ENCODE measurements around the gene MSANTD7. TPM values are rescaled to one million over a fixed set of nuclear protein-coding genes. Genes with fewer than 3 reads are reported as not detected.

MSANTD7 gene
- total and polyA plus RNA-seq, 10 of the 15 experiments (the other 5 are each of a cell fraction or from before 2014, with no cell fraction given) = 3.5 to 22.8 (median 18.5) TPM

Other genes with a start within 250 kb of the MSANTD7 start
- 75.3 and 82.3 TPM in 2 replicates for gene FAM107B, start 63.4 kb upstream of the MSANTD7 start, total RNA-seq (2014; rRNA removed)
- gene FAM107B, start 63.4 kb upstream of the MSANTD7 start, total RNA-seq (2014; rRNA removed; fragmentation: Illumina TruSeq; extraction: Trizol) = 147 and 150 TPM in 2 replicates
- gene FAM107B, start 63.4 kb upstream of the MSANTD7 start, total RNA-seq (2021) = 136 and 141 TPM in 2 replicates
- gene FAM107B, start 63.4 kb upstream of the MSANTD7 start, polyA plus RNA-seq (2011; rRNA removed) = 101 and 147 TPM in 2 replicates
- 162 and 212 TPM in 2 replicates for gene FAM107B, start 63.4 kb upstream of the MSANTD7 start, polyA plus RNA-seq (2014; fragmentation: Illumina TruSeq; extraction: Trizol)
- gene FAM107B, start 63.4 kb upstream of the MSANTD7 start, polyA plus RNA-seq (2014; fragmentation: Nextera tagmentation; extraction: Ambion mirVana) = 10 to 100 TPM; 45.8 to 68.6 TPM
- 80.4 and 97.8 TPM in 2 replicates for gene FAM107B, start 63.4 kb upstream of the MSANTD7 start, polyA plus RNA-seq (2014; rRNA removed)
- 10 to 100 TPM; 22.9 to 37.1 TPM for gene FAM107B, start 63.4 kb upstream of the MSANTD7 start, polyA plus RNA-seq (2016; fragmentation: Nextera tagmentation; extraction: Ambion mirVana)
- gene CDNF, start 269 bp upstream of the MSANTD7 start, total RNA-seq (2014; rRNA removed) = 0.98 and 1.9 TPM in 2 replicates
- gene CDNF, start 269 bp upstream of the MSANTD7 start, total RNA-seq (2014; rRNA removed; fragmentation: Illumina TruSeq; extraction: Trizol) = 1.0 and 1.2 TPM in 2 replicates
- 0.43 and 1.0 TPM in 2 replicates for gene CDNF, start 269 bp upstream of the MSANTD7 start, total RNA-seq (2021)
- 0.81 TPM in 2 replicates for gene CDNF, start 269 bp upstream of the MSANTD7 start, polyA plus RNA-seq (2011; rRNA removed)
- gene CDNF, start 269 bp upstream of the MSANTD7 start, polyA plus RNA-seq (2014; fragmentation: Illumina TruSeq; extraction: Trizol) = 0.73 and 2.3 TPM in 2 replicates
- under 1 TPM; 0.08 to 0.29 TPM for gene CDNF, start 269 bp upstream of the MSANTD7 start, polyA plus RNA-seq (2014; fragmentation: Nextera tagmentation; extraction: Ambion mirVana)
- gene CDNF, start 269 bp upstream of the MSANTD7 start, polyA plus RNA-seq (2014; rRNA removed) = 1.2 and 2.7 TPM in 2 replicates
- under 1 TPM; 0.48 to 0.54 TPM for gene CDNF, start 269 bp upstream of the MSANTD7 start, polyA plus RNA-seq (2016; fragmentation: Nextera tagmentation; extraction: Ambion mirVana)
- 28.0 and 30.9 TPM in 2 replicates for gene HSPA14, start within 50 bp of the MSANTD7 start, total RNA-seq (2014; rRNA removed)
- 32.9 and 35.5 TPM in 2 replicates for gene HSPA14, start within 50 bp of the MSANTD7 start, total RNA-seq (2014; rRNA removed; fragmentation: Illumina TruSeq; extraction: Trizol)
- gene HSPA14, start within 50 bp of the MSANTD7 start, total RNA-seq (2021) = 24.5 and 26.6 TPM in 2 replicates
- 33.1 and 50.3 TPM in 2 replicates for gene HSPA14, start within 50 bp of the MSANTD7 start, polyA plus RNA-seq (2011; rRNA removed)
- 31.3 and 34.6 TPM in 2 replicates for gene HSPA14, start within 50 bp of the MSANTD7 start, polyA plus RNA-seq (2014; fragmentation: Illumina TruSeq; extraction: Trizol)
- gene HSPA14, start within 50 bp of the MSANTD7 start, polyA plus RNA-seq (2014; fragmentation: Nextera tagmentation; extraction: Ambion mirVana) = 10 to 100 TPM; 44.1 to 46.4 TPM
- gene HSPA14, start within 50 bp of the MSANTD7 start, polyA plus RNA-seq (2014; rRNA removed) = 27.3 and 32.3 TPM in 2 replicates
- 10 to 100 TPM; 53.1 to 56.1 TPM for gene HSPA14, start within 50 bp of the MSANTD7 start, polyA plus RNA-seq (2016; fragmentation: Nextera tagmentation; extraction: Ambion mirVana)
- 24.3 and 27.6 TPM in 2 replicates for gene SUV39H2, start 40.6 kb downstream of the MSANTD7 start, total RNA-seq (2014; rRNA removed)
- 32.3 and 32.6 TPM in 2 replicates for gene SUV39H2, start 40.6 kb downstream of the MSANTD7 start, total RNA-seq (2014; rRNA removed; fragmentation: Illumina TruSeq; extraction: Trizol)
- gene SUV39H2, start 40.6 kb downstream of the MSANTD7 start, total RNA-seq (2021) = 25.8 and 26.9 TPM in 2 replicates
- gene SUV39H2, start 40.6 kb downstream of the MSANTD7 start, polyA plus RNA-seq (2011; rRNA removed) = 26.1 and 43.4 TPM in 2 replicates
- 41.1 and 45.0 TPM in 2 replicates for gene SUV39H2, start 40.6 kb downstream of the MSANTD7 start, polyA plus RNA-seq (2014; fragmentation: Illumina TruSeq; extraction: Trizol)
- 10 to 100 TPM; 26.5 to 40.3 TPM for gene SUV39H2, start 40.6 kb downstream of the MSANTD7 start, polyA plus RNA-seq (2014; fragmentation: Nextera tagmentation; extraction: Ambion mirVana)
- 17.9 and 27.4 TPM in 2 replicates for gene SUV39H2, start 40.6 kb downstream of the MSANTD7 start, polyA plus RNA-seq (2014; rRNA removed)
- gene SUV39H2, start 40.6 kb downstream of the MSANTD7 start, polyA plus RNA-seq (2016; fragmentation: Nextera tagmentation; extraction: Ambion mirVana) = 10 to 100 TPM; 33.7 to 36.4 TPM
- gene DCLRE1C, start 115.8 kb downstream of the MSANTD7 start, total RNA-seq (2014; rRNA removed) = 24.6 and 25.8 TPM in 2 replicates
- gene DCLRE1C, start 115.8 kb downstream of the MSANTD7 start, total RNA-seq (2014; rRNA removed; fragmentation: Illumina TruSeq; extraction: Trizol) = 29.5 and 32.1 TPM in 2 replicates
- gene DCLRE1C, start 115.8 kb downstream of the MSANTD7 start, total RNA-seq (2021) = 19.8 and 20.6 TPM in 2 replicates
- gene DCLRE1C, start 115.8 kb downstream of the MSANTD7 start, polyA plus RNA-seq (2011; rRNA removed) = 19.3 and 26.3 TPM in 2 replicates
- 28.7 and 29.2 TPM in 2 replicates for gene DCLRE1C, start 115.8 kb downstream of the MSANTD7 start, polyA plus RNA-seq (2014; fragmentation: Illumina TruSeq; extraction: Trizol)
- 10 to 100 TPM; 15.7 to 26.2 TPM for gene DCLRE1C, start 115.8 kb downstream of the MSANTD7 start, polyA plus RNA-seq (2014; fragmentation: Nextera tagmentation; extraction: Ambion mirVana)
- 18.5 and 20.3 TPM in 2 replicates for gene DCLRE1C, start 115.8 kb downstream of the MSANTD7 start, polyA plus RNA-seq (2014; rRNA removed)
- gene DCLRE1C, start 115.8 kb downstream of the MSANTD7 start, polyA plus RNA-seq (2016; fragmentation: Nextera tagmentation; extraction: Ambion mirVana) = 10 to 100 TPM; 35.7 to 43.4 TPM
- not detected in 2 replicates for gene MEIG1, start 121.1 kb downstream of the MSANTD7 start, total RNA-seq (2014; rRNA removed)
- 0.67 TPM in 1 of 2 replicates, not detected in the other for gene MEIG1, start 121.1 kb downstream of the MSANTD7 start, total RNA-seq (2014; rRNA removed; fragmentation: Illumina TruSeq; extraction: Trizol)
- gene MEIG1, start 121.1 kb downstream of the MSANTD7 start, total RNA-seq (2021) = not detected in 2 replicates
- 0.22 and 0.62 TPM in 2 replicates for gene MEIG1, start 121.1 kb downstream of the MSANTD7 start, polyA plus RNA-seq (2011; rRNA removed)
- 0.13 TPM in 1 of 2 replicates, not detected in the other for gene MEIG1, start 121.1 kb downstream of the MSANTD7 start, polyA plus RNA-seq (2014; fragmentation: Illumina TruSeq; extraction: Trizol)
- under 1 TPM; 0.79 to 0.80 TPM for gene MEIG1, start 121.1 kb downstream of the MSANTD7 start, polyA plus RNA-seq (2014; fragmentation: Nextera tagmentation; extraction: Ambion mirVana)
- 0.71 and 1.1 TPM in 2 replicates for gene MEIG1, start 121.1 kb downstream of the MSANTD7 start, polyA plus RNA-seq (2014; rRNA removed)
- 1 to 10 TPM; 1.8 to 1.9 TPM for gene MEIG1, start 121.1 kb downstream of the MSANTD7 start, polyA plus RNA-seq (2016; fragmentation: Nextera tagmentation; extraction: Ambion mirVana)
- 0.49 and 0.85 TPM in 2 replicates for gene OLAH, start 205.6 kb downstream of the MSANTD7 start, total RNA-seq (2014; rRNA removed)
- 0.74 and 0.98 TPM in 2 replicates for gene OLAH, start 205.6 kb downstream of the MSANTD7 start, total RNA-seq (2014; rRNA removed; fragmentation: Illumina TruSeq; extraction: Trizol)
- 0.56 and 0.59 TPM in 2 replicates for gene OLAH, start 205.6 kb downstream of the MSANTD7 start, total RNA-seq (2021)
- gene OLAH, start 205.6 kb downstream of the MSANTD7 start, polyA plus RNA-seq (2011; rRNA removed) = 1.4 and 2.0 TPM in 2 replicates
- 1.1 and 2.4 TPM in 2 replicates for gene OLAH, start 205.6 kb downstream of the MSANTD7 start, polyA plus RNA-seq (2014; fragmentation: Illumina TruSeq; extraction: Trizol)
- gene OLAH, start 205.6 kb downstream of the MSANTD7 start, polyA plus RNA-seq (2014; fragmentation: Nextera tagmentation; extraction: Ambion mirVana) = under 1 TPM; 0.10 to 0.44 TPM
- 0.38 and 0.52 TPM in 2 replicates for gene OLAH, start 205.6 kb downstream of the MSANTD7 start, polyA plus RNA-seq (2014; rRNA removed)
- gene OLAH, start 205.6 kb downstream of the MSANTD7 start, polyA plus RNA-seq (2016; fragmentation: Nextera tagmentation; extraction: Ambion mirVana) = under 1 TPM in 1 of 2 experiments, not detected in 1; 0.19 TPM

All from GM12878 (cell line).